ENCODE results near the gene ITCH.

DNA sequence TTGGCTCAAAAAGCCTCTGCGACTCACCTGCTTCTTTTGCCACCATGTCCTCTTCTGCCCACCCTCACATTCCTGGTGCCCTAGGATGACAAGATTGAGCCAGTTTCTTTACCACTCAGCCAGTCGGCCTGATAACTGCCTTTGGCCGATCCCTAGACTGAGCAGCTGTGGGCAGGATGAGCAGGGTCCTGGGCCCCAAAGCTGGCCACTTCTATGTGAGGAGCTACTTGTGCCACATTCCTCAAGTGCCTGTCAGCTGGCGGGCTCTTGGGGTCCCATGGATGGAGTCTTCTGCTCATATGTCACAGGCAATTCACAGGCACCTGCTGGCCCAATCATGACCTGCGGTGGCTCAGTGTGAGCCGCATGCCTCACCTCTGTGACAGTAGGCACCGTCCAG, 169.7 kb downstream of the ITCH start:
- TF ChIP-seq RNF219 (CRISPR knock-in tag; IDR thresholded peaks at IDR 0.05) (no peak), ZNF785 (CRISPR knock-in tag; IDR thresholded peaks at IDR 0.05) (no peak), CTCF (IDR thresholded peaks at IDR 0.05 in 2 of 3, conservative IDR thresholded peaks at IDR 0.05 in 1 of 3; ENCODE audit: insufficient read depth in 2 of 3, low read depth in 1 of 3, low read length in 3 of 3) (no peak), ZNF347 (CRISPR knock-in tag; IDR thresholded peaks at IDR 0.05; ENCODE audit: low read depth) (no peak), MYBL2 (IDR thresholded peaks at IDR 0.05; ENCODE audit: low read depth) (no peak), MYBL2 (CRISPR knock-in tag; IDR thresholded peaks at IDR 0.05; ENCODE audit: borderline replicate concordance) (no peak), CREB1 (IDR thresholded peaks at IDR 0.05) (no peak), CREB1 (CRISPR knock-in tag; IDR thresholded peaks at IDR 0.05) (no peak), NBN (IDR thresholded peaks at IDR 0.05; ENCODE audit: low read depth) (no peak), TGIF2 (CRISPR knock-in tag; IDR thresholded peaks at IDR 0.05) (no peak), ARHGAP35 (IDR thresholded peaks at IDR 0.05; ENCODE audit: partially characterized antibody) (no peak), TSC22D4 (tag; IDR thresholded peaks at IDR 0.05) (no peak)
- TF ChIP-seq, protein P1, sequence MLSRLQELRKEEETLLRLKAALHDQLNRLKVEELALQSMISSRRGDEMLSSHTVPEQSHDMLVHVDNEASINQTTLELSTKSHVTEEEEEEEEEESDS (CRISPR knock-in tag; IDR thresholded peaks at IDR 0.05), result no peak
